Adrenal gland (tissue), 12 donors: Measurements from ENCODE around the gene ITGA11. TPM values are rescaled to one million over a fixed set of nuclear protein-coding genes. Genes with fewer than 3 reads are reported as not detected.
A peak's percentile ranks its signal among the peaks of the same experiment; 100 is the strongest.

Experiments used
- DNase-seq, 7 donors: peaks; one replicate each; pipeline ENCODE4 v3.0.0-alpha.2; 2019 to 2020
- H3K27ac ChIP-seq, 5 donors: fragments of 200-600 bp; sonication (generic) in 4 of 5; 1 replicate in 3 of 5; 2 replicates in 2 of 5; pipeline versions ENCODE4 v1.5.1 to v1.8.0; 2016 to 2020; ENCODE audit warnings: mild to moderate bottlenecking in 1 of 5
- H3K27me3 ChIP-seq: fragments of 200-600 bp; 2 replicates; pipeline ENCODE4 v1.8.0; 2021
- H3K36me3 ChIP-seq, 2 donors: fragments of 200-600 bp; replicated peaks in 1 of 2; 1 replicate in 1 of 2; 2 replicates in 1 of 2; pipeline versions ENCODE4 v1.5.1 to v1.8.0; 2018 to 2022
- H3K4me1 ChIP-seq, 2 donors: fragments of 200-600 bp; replicated peaks in 1 of 2; 1 replicate in 1 of 2; 2 replicates in 1 of 2; pipeline versions ENCODE4 v1.5.1 to v1.8.0; 2018 to 2021
- H3K4me3 ChIP-seq, 4 donors: fragments of 200-600 bp; sonication (generic) in 3 of 4; one replicate each; pipeline ENCODE4 v1.5.1; 2016 to 2018
- H3K9me3 ChIP-seq, 3 donors: fragments of 200-600 bp; sonication (generic) in 1 of 3; replicated peaks in 1 of 3; 1 replicate in 2 of 3; 2 replicates in 1 of 3; pipeline versions ENCODE4 v1.5.1 to v1.8.0; 2016 to 2021
- POLR2A ChIP-seq, 2 donors: fragments of 450-650 bp; IDR thresholded peaks; one replicate each; pipeline ENCODE4 v1.6.1; 2017; ENCODE audit warnings: antibody characterized with exemption in 2 of 2, mild to moderate bottlenecking in 2 of 2, moderate library complexity in 1 of 2
- WGBS, 4 donors: extraction: QIAGEN DNeasy Blood & Tissue Kit in 2 of 4; methylation state at CpG; one replicate each; pipeline versions ENCODE4 v1.1.5 to v1.1.7; 2013 to 2017; 5-methylcytosine and 5-hydroxymethylcytosine counted together
- intact Hi-C, 2 donors: fragments of 100-400 bp; cut with DNase I; formaldehyde crosslinking; loops; one replicate each; pipeline versions ENCODE4 v1.14.1 to v1.15.0; 2022 to 2023
- polyA plus RNA-seq, 3 donors: library from polyadenylated mRNA; stranded (reverse); fragments of 200-250 nt in 2 of 3; fragments of 350-450 nt in 1 of 3; fragmentation: Illumina TruSeq in 1 of 3; extraction: RNeasy Lipid Tissue Mini Kit (QIAGEN cat#74804) in 1 of 3; gene quantifications; one replicate each; pipeline ENCODE4 v1.2.3, GENCODE V29; 2013 to 2014
- total RNA-seq, 9 donors: library from RNA; depleted of rRNA in 4 of 9; stranded (reverse); fragments of >200 nt in 4 of 9; fragments of 120-200 nt in 1 of 9; fragmentation: NEBNext Ultra II Directional in 1 of 9; extraction: Animal tissue kit (Norgen Biotek cat#: 25700) in 1 of 9; gene quantifications; one replicate each; pipeline versions ENCODE4 v1.1.0 to v1.2.4, GENCODE V29; 2013 to 2023
- TF ChIP-seq, protein P1 (sequence below), 6 experiments: fragments of 450-650 bp in 4 of 6; fragments of 200-600 bp in 2 of 6; sonication (generic) in 1 of 6; IDR thresholded peaks; 1 replicate in 5 of 6; 2 replicates in 1 of 6; pipeline versions ENCODE4 v1.5.1 to v1.8.0; 2016 to 2021; ENCODE audit warnings: antibody characterized with exemption in 6 of 6, mild to moderate bottlenecking in 2 of 6, moderate library complexity in 1 of 6
- donor health status: healthy with polysubstance abuse.
- donor health status: Bipolar disorder and iron deficiency.
- donor health status: DM: yes; HTN: yes; CAD: no.
- donor health status: DM: no; HTN: no; CAD: no.
- donor health status: DM: no; HTN: no; CAD: no.
- donor health status: DM: yes; HTN: yes; CAD: no.

Gene ITGA11
- total and polyA plus RNA-seq, 12 donors, result 1.4 to 52.5 (median 7.5) TPM

DNA sequence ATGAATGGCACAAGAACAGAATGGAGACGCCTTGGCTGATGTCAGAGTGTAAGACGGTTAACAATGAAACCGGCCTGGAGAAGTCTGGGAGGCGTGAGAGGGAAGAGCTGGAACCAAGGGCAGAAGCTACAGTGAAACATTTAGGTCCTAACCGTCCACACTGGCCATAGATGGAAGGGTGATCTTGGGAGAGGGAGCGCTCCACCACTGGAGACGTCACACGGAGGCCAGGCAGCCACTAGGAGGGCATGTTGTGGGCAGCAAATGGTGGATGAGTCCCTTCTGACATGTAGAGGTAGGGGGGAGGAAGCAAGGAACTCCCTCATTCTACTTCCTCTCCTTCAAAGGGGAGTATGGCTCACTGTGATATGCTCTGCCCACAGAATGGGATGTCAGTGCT lies 130.7 kb downstream of the ITGA11 start:
- WGBS, 4 donors, result 81 to 92% (median 87%) methylated on average over 8 of the region's 8 CpGs
- DNase-seq, result peak in 2 of 7 donors; percentile 10 to 47
- no peaks in the 10 kb centered on the region for H3K9me3 ChIP-seq
- H3K36me3 ChIP-seq, result no peaks in the 10 kb centered on the region
- no peak overlapping the region for H3K4me3 ChIP-seq
- no peak overlapping the region for H3K27ac ChIP-seq
- H3K27me3 ChIP-seq, result no peaks in the 10 kb centered on the region
- TF ChIP-seq POLR2A (IDR thresholded peaks at IDR 0.05), result no peak
- TF ChIP-seq, protein P1, sequence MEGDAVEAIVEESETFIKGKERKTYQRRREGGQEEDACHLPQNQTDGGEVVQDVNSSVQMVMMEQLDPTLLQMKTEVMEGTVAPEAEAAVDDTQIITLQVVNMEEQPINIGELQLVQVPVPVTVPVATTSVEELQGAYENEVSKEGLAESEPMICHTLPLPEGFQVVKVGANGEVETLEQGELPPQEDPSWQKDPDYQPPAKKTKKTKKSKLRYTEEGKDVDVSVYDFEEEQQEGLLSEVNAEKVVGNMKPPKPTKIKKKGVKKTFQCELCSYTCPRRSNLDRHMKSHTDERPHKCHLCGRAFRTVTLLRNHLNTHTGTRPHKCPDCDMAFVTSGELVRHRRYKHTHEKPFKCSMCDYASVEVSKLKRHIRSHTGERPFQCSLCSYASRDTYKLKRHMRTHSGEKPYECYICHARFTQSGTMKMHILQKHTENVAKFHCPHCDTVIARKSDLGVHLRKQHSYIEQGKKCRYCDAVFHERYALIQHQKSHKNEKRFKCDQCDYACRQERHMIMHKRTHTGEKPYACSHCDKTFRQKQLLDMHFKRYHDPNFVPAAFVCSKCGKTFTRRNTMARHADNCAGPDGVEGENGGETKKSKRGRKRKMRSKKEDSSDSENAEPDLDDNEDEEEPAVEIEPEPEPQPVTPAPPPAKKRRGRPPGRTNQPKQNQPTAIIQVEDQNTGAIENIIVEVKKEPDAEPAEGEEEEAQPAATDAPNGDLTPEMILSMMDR (IDR thresholded peaks at IDR 0.05), result no peak
- peaks cover 0 to 32% of the 10 kb centered on the region in 2 donors for H3K4me1 ChIP-seq
- intact Hi-C loops, result loop anchor here (5.0 to 10.0 kb wide), 4 partner anchors 46 to 374 kb away; no protein-coding TSS in a partner anchor

DNA sequence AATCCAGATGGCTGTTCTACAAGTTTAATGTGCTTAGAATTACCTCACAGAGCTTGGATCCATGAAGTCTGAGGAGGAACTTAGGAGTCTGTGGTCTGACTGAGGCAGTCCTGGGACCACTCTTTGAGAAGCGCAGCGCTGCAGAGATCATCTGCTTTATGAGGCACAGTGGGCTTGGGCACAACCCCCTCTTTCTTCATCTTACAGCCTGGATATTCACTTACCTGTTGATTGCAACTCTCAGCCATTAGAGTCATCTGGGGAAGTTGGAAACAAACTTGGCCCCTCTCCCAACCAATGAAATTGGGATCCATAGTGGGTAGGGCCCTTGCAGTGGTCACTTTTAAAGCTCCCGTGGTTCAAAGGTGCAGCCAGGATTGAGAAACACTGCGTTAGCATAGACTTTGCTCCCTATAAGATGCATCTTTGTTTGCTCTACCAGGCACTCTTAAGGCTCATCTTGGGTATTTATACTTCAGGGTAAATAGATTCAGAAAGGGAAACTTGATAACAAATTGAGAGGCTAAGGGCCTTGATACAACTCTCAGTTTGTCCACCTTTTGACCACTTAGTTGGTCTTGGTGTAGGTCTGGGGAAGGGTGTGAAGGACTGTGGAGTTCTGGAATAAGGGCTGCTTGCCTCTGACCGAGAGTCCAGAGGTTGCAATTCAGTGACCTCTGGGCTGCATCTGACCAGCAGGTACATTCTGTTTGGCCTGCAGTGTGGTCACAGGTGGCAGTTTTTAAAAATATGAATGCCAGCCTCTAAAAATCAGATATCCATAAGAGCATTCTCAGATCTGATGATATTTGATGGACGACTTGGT lies 131.6 kb downstream of the ITGA11 start:
- Histone ChIP-seq H3K27me3 (no peaks in the 10 kb centered on the region), H3K36me3 (no peaks in the 10 kb centered on the region), H3K9me3 (no peaks in the 10 kb centered on the region), H3K27ac (peak overlapping the region in 3 of 5 donors; percentile 1 to 77 (median 55)), H3K4me1 (peaks cover 1 to 37% of the 10 kb centered on the region in 2 donors), H3K4me3 (no peak overlapping the region)
- WGBS, 4 donors, result 85 to 95% (median 92%) methylated on average over 6 of the region's 6 CpGs
- intact Hi-C loops, result loop anchor here (5.0 to 10.0 kb wide), 4 partner anchors 46 to 374 kb away; no protein-coding TSS in a partner anchor
- peak in 2 of 7 donors; percentile 8 to 48 for DNase-seq
- no peak for TF ChIP-seq POLR2A (IDR thresholded peaks at IDR 0.05)
- TF ChIP-seq, protein P1 (IDR thresholded peaks at IDR 0.05), result no peak

DNA sequence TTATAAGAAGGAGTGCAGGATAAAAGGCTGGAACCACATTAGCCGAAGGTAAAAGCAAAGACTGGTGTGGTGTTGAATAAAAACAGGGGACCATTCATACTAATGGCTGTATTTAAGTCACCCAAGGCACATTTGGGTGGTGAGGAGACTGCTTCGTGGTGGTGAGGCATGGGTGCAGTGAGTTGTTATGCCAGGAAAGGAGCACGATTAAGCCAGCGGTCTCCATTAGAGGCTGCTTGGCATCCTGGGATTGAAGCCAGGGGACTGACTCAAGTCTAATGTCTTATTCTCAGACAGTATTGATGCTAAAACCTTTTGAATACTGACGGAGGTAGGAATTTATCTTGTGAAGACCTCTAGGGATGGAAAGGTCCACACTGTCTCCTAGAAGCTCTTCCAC lies 132.5 kb downstream of the ITGA11 start:
- no peaks in the 10 kb centered on the region for H3K9me3 ChIP-seq
- no peak for TF ChIP-seq POLR2A (IDR thresholded peaks at IDR 0.05)
- TF ChIP-seq, protein P1 (IDR thresholded peaks at IDR 0.05), result no peak
- intact Hi-C loops, result no loop called here
- peak overlapping the region in 2 of 4 donors; percentile 20 to 49 for H3K4me3 ChIP-seq
- peak overlapping the region; percentile 17 to 82 (median 55) for H3K27ac ChIP-seq
- H3K4me1 ChIP-seq, result peaks cover 6 to 46% of the 10 kb centered on the region in 2 donors
- no peaks in the 10 kb centered on the region for H3K36me3 ChIP-seq
- peak in 6 of 7 donors; percentile 49 to 69 (median 57) for DNase-seq
- no peaks in the 10 kb centered on the region for H3K27me3 ChIP-seq
- 16 to 36% (median 26%) methylated on average over 5 of the region's 5 CpGs for WGBS, 4 donors

DNA sequence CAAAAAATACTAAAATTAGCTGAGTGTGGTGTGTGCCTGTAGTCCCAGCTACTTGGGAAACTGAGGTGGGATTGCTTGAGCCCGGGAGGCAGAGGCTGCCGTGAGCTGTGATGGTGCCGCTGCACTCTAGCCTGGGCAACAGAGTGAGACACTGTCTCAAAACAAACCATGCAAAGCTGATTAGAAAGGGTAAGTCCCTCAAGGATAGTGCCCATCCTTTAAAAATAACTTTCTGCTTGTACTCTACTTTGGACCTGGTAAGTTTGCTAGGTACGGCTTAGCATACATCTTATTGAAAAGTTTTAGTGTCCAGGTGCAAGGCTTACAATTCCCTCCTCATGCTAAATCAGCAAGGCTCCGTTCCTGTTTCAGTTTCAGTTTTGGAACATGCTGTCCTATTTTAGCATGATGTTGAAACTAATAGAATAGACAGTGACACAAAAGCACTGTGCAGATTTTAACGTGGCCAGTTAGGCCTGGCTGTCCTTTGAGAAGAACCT lies 133.0 kb downstream of the ITGA11 start:
- peaks cover 6 to 50% of the 10 kb centered on the region in 2 donors for H3K4me1 ChIP-seq

More for the DNA sequence above, 133.0 kb downstream of the ITGA11 start:
- no peaks in the 10 kb centered on the region for H3K36me3 ChIP-seq
- no peaks in the 10 kb centered on the region for H3K9me3 ChIP-seq
- peak overlapping the region in 4 of 5 donors; percentile 37 to 82 (median 66) for H3K27ac ChIP-seq
- intact Hi-C loops, result no loop called here
- peak overlapping the region in 2 of 4 donors; percentile 20 to 49 for H3K4me3 ChIP-seq
- DNase-seq, result peak in 4 of 7 donors; percentile 40 to 67 (median 48)
- 3 to 12% (median 6%) methylated on average over 6 of the region's 6 CpGs for WGBS, 4 donors
- no peaks in the 10 kb centered on the region for H3K27me3 ChIP-seq
- no peak for TF ChIP-seq POLR2A (IDR thresholded peaks at IDR 0.05)
- TF ChIP-seq, protein P1 (IDR thresholded peaks at IDR 0.05), result no peak
